Ishikawa (cell line): ENCODE data around the gene PRSS16.

Experiments used
- CREB1 ChIP-seq: IDR thresholded peaks from 2 replicates; pipeline ENCODE4 v1.6.1; 2012; ENCODE audit warnings: low read depth
- FOXM1 ChIP-seq: IDR thresholded peaks from 2 replicates; pipeline ENCODE4 v1.6.1; 2012; ENCODE audit warnings: low read depth, borderline replicate concordance
- TAF1 ChIP-seq: IDR thresholded peaks from 2 replicates; pipeline ENCODE4 v1.6.1; 2012; ENCODE audit warnings: low read depth, mild to moderate bottlenecking
- TCF12 ChIP-seq: IDR thresholded peaks from 2 replicates; pipeline ENCODE4 v1.6.1; 2012; ENCODE audit warnings: low read depth
- USF1 ChIP-seq: IDR thresholded peaks from 2 replicates; pipeline ENCODE4 v1.6.1; 2012
- ZBTB7A ChIP-seq: IDR thresholded peaks from 2 replicates; pipeline ENCODE4 v1.6.1; 2012; ENCODE audit warnings: low read depth
- TF ChIP-seq, protein P1 (sequence below): IDR thresholded peaks from 2 replicates; pipeline ENCODE4 v1.6.1; 2012; ENCODE audit warnings: low read depth, mild to moderate bottlenecking

PRSS16 gene

GRCh38 chr6:27303613-27304272 lies 56.2 kb downstream of the PRSS16 start:
- TF ChIP-seq TAF1, result no peak
- TF ChIP-seq TCF12, result no peak
- no peak for TF ChIP-seq USF1
- TF ChIP-seq, protein P1, sequence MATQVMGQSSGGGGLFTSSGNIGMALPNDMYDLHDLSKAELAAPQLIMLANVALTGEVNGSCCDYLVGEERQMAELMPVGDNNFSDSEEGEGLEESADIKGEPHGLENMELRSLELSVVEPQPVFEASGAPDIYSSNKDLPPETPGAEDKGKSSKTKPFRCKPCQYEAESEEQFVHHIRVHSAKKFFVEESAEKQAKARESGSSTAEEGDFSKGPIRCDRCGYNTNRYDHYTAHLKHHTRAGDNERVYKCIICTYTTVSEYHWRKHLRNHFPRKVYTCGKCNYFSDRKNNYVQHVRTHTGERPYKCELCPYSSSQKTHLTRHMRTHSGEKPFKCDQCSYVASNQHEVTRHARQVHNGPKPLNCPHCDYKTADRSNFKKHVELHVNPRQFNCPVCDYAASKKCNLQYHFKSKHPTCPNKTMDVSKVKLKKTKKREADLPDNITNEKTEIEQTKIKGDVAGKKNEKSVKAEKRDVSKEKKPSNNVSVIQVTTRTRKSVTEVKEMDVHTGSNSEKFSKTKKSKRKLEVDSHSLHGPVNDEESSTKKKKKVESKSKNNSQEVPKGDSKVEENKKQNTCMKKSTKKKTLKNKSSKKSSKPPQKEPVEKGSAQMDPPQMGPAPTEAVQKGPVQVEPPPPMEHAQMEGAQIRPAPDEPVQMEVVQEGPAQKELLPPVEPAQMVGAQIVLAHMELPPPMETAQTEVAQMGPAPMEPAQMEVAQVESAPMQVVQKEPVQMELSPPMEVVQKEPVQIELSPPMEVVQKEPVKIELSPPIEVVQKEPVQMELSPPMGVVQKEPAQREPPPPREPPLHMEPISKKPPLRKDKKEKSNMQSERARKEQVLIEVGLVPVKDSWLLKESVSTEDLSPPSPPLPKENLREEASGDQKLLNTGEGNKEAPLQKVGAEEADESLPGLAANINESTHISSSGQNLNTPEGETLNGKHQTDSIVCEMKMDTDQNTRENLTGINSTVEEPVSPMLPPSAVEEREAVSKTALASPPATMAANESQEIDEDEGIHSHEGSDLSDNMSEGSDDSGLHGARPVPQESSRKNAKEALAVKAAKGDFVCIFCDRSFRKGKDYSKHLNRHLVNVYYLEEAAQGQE, result no peak
- TF ChIP-seq ZBTB7A, result no peak
- no peak for TF ChIP-seq FOXM1
- TF ChIP-seq CREB1, result no peak
